Endothelial cell of umbilical vein (primary cell): ENCODE results near the gene PRKX.

Experiments
- CTCF ChIP-seq, 2 donors: IDR thresholded peaks; 1 replicate in 1 of 2; 2 replicates in 1 of 2; pipeline ENCODE4 v1.5.1; 2011; ENCODE audit warnings: low read length in 2 of 2, mild to moderate bottlenecking in 2 of 2, moderate library complexity in 2 of 2, control low read depth in 1 of 2, inconsistent platforms in 1 of 2, low read depth in 1 of 2; ENCODE audit not compliant: insufficient read depth in 1 of 2; ENCODE audit errors: extremely low read depth in 1 of 2
- TF ChIP-seq, protein P1 (sequence below): IDR thresholded peaks from 2 replicates; pipeline ENCODE4 v1.6.1; 2011; ENCODE audit not compliant: insufficient read depth, insufficient read length

DNA sequence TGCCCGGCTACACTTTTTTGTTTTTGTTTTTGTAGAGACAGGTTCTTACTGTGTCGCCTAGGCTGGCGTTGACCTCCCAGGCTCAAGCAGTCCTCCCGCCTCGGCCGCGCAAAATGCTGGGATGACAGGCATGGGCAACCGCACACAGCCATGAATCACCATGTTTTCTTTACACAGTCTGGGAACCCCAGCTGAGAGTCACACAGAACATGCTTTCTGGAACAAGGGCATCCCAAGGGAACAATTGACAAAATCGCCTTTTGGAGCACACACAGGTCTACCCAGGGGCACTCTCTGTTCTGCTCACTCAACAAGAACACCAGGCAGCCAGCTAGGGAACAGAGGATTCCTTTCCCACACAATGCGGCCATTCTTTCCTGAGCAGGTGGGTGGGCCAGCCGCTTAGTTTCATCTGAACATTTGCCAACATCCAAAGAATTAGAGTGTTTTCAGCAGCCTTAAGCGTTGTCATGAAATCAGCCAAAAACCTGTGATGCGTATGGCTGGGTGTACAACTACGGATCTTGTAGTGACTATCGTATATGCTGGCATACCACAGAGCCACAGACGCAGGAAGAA, 15.7 kb downstream of the PRKX start:
- TF ChIP-seq, protein P1, sequence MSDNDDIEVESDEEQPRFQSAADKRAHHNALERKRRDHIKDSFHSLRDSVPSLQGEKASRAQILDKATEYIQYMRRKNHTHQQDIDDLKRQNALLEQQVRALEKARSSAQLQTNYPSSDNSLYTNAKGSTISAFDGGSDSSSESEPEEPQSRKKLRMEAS = no peak
- TF ChIP-seq CTCF (IDR thresholded peaks at IDR 0.05; ENCODE audit: extremely low read depth in 1 of 2, insufficient read depth in 1 of 2, low read depth in 1 of 2, low read length in 2 of 2) = no peak
